Measurements from ENCODE around the gene OSTF1.

- TF ChIP-seq CTCF (IDR thresholded peaks at IDR 0.05) (no peak), POLR2AphosphoS5 (IDR thresholded peaks at IDR 0.05) (no peak)
Observed at GRCh38 chr9:75175395-75175794, 87.1 kb downstream of the OSTF1 start.

Measured in esophagus muscularis mucosa (tissue), 3 donors.